Right lobe of liver (tissue), 4 donors: ENCODE measurements around the gene INPP5D.

Source experiments
- CTCF ChIP-seq, 4 donors: fragments of 200-600 bp in 3 of 4; fragments of 450-650 bp in 1 of 4; IDR thresholded peaks; one replicate each; pipeline versions ENCODE4 v1.5.1 to v1.8.0; 2016 to 2022; ENCODE audit warnings: antibody characterized with exemption in 4 of 4, mild to moderate bottlenecking in 2 of 4
- POLR2A ChIP-seq: fragments of 450-650 bp; IDR thresholded peaks from one replicate; pipeline ENCODE4 v1.6.1; 2017; ENCODE audit warnings: antibody characterized with exemption, mild to moderate bottlenecking
- donor health status: DM: no; HTN: no; CAD: no.
- donor health status: DM: no; HTN: no; CAD: no.
- donor health status: DM: no; HTN: yes; CAD: no.

GRCh38 chr2:233130481-233131020 lies 70.4 kb downstream of the INPP5D start:
- TF ChIP-seq POLR2A = no peak
- TF ChIP-seq CTCF (IDR thresholded peaks at IDR 0.05) = no peak
